ENCODE results near the gene GPD1L. TPM values are rescaled to one million over a fixed set of nuclear protein-coding genes. Genes with fewer than 3 reads are reported as not detected.
"Not testable (repeated sequence)": the region's sequence is repeated elsewhere in the genome, so short reads cannot be mapped to it uniquely, and the experiment has no call there.

GPD1L gene
- total RNA-seq, 1 experiment from 2014 or later = 12.1 TPM

DNA sequence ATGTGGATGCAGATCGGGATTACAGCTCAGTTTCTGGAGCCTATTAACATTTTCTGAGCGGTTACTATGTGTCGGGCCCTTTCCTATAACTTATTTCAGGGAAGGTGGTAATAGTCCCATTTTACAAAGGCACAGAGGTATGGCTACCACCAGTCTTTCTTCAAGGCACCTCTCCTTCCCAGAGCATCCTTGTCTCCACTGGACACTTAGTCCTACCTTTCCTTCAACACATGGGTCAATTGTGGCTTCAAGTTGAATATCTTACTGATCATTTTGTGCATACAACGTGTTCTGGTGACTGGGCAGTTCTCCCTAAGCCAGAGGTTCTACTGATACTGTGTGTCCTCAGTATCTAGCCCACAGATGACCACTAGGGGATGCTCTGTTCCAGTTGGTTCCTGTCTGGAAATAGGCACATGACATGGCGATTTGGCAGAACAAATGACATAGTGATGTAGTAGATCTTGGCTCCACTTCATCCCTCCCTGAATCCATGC, 71.3 kb downstream of the GPD1L start:
- DNase-seq (ENCODE audit: extremely low read depth, low read depth) = peak; percentile 61

DNA sequence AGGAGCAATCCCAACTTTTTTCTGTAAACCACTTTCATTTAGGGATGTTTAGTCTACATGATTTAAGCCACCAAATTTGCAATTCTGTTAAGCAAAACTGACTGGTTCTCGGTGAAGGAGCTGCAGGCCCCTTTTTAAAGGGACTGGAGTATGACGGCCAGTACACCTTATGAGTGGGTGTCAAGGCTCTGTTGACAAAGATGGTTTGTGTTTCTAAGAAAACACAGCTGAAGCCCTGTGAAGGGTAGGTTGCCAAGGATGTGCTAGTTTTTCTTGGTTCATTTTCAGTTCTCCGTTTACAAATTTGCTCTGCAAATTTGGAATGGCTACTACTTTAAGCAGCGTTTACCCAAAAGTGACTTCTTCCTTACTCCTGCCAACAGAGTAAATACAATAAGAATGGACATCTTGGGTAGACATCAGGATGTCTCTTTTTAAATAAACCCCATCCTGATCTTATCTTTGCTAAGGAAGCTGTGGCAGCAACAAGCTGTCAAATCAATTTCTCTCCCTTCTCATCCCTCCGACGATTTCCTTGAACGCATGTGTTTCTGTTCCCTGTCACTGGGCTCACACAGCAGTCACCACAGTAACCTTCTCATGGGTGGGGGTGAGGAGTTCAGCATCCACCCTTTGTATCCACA, 73.8 kb downstream of the GPD1L start:
- no peak for DNase-seq (ENCODE audit: extremely low read depth, low read depth)

DNA sequence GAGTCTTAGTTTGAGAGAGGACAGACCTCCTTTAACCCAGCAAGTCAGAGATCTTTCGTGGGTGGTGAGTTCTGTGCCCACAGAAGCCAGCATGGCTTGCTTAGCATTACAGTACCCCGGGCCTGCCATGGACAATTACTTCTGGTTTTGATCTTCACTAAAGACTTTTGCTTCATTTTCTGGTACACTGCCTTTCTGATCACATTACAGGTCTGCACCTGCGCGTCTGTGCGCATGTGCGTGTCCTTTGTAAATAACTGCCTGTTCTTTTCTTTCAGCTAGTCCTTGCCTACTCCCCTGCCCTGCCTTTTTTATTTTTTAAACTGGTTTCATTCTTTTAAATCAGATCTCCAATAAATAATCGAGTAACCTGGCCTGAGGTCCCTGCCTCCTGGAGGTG, 74.9 kb downstream of the GPD1L start:
- no peak for DNase-seq (ENCODE audit: extremely low read depth, low read depth)

DNA sequence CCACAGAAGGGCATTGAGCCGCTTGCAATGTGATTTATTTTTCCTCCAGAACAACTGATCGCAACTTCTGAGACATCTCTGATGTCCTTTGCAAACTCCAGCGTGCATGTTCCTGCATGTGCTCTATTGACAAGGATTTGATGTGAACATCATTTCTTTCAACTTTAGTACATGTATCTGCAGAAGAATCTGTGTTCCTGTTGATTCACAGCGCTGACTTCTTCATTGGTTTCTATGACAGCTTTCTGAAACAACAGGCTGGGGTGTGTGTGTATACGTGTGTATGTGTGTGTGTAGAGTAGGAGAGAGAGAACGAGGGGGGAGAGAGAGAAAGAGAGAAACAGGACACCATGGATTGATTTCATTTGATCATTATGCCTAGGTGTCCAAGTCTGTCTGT, 75.4 kb downstream of the GPD1L start:
- DNase-seq (ENCODE audit: extremely low read depth, low read depth) = no peak

DNA sequence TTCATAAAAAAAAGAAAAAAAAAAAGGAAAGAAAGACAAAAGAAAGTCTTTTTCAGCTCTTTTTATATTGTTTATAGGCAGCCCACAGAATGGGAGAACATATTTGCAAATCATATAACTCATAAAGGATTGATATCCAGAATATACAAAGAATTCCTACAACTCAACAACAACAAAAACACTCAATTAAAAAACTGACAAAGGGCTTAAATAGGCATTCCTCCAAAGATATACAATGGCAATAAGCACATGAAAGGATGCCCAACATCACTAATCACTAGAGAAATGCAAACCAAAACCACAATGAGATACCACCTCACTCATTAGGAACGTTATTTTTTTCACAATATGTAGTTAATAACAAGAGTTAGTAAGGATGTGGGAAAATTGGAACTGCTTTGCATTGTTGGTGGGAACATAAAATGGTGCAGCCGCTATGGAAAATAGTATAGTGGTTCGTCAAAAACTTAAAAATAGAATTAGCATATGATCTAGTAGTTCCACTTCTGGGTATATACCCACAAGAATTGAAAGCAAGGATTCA, 77.8 kb downstream of the GPD1L start:
- no peak for DNase-seq (ENCODE audit: extremely low read depth, low read depth)

DNA sequence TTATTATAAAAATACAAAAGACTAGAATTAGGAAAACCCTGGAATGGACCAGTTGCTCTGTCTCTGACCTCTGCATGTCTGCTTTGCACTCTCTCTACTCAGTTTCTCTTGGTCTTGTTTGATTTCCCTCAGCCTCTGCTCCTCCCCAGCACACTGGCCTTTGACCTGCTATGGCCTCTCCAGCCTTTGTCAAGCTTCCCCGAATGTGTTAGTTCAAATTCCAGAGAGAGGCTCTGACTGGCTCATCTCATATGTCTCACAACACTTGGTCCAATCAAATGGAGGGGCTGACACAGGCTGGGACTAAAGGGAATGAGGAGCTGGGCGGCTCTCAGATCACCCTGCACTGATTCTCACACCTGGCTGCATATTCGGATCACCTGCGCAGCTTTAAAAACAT, 79.7 kb downstream of the GPD1L start:
- DNase-seq (ENCODE audit: extremely low read depth, low read depth) = no peak

DNA sequence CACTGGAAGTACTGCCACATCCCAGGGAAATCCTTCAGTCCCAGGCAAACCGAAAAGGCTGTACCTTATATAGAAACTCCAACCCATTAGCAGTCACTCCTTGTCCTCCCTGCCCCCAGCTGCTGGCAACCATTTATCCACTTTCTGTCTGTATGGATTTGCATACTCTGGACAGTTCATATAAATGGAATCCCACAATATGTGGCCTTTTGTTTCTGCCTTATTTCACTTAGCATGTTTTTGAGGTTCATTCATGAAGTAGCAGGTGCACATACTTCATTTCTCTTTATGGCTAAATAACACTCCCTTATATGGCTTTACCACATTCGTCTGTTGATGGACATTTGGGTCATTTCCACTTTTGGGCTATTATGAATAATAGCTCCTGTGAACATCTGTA, 80.5 kb downstream of the GPD1L start:
- DNase-seq (ENCODE audit: extremely low read depth, low read depth) = no peak

DNA sequence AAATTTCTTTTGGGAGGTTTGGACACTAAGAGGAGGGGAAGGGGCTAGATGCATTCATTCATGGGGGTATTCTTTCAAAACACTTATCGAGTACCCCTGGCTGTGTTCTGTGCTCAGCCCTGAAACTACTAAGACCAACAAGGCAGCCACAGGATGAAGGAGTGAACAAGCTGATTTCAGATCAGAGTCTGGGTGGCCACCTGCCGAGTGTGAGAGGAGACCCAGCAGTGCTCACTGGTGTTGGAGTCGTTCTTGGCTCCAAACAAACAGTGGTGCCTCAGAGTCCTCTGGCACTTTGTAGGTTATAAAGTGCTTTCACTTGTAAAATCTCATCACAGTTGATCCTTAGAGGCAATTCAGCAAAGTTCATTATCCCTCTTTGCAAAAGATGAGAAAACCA, 83.3 kb downstream of the GPD1L start:
- no peak for DNase-seq (ENCODE audit: extremely low read depth, low read depth)

DNA sequence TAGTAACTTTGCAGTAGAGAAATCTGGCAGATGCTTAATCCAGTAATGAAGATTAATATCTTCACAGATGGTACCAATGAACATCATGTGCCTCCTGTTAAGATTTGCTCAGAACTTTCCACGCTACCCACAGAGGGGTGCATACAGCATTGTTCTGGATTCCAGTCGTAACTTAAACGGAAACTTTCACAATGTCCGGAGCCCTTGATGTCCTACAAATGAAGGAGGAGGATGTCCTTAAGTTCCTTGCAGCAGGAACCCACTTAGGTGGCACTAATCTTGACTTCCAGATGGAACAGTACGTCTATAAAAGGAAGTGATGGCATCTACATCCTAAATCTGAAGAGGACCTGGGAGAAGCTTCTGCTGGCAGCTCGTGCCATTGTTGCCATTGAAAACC, 84.1 kb downstream of the GPD1L start:
- DNase-seq (ENCODE audit: extremely low read depth, low read depth) = not testable (repeated sequence)

DNA sequence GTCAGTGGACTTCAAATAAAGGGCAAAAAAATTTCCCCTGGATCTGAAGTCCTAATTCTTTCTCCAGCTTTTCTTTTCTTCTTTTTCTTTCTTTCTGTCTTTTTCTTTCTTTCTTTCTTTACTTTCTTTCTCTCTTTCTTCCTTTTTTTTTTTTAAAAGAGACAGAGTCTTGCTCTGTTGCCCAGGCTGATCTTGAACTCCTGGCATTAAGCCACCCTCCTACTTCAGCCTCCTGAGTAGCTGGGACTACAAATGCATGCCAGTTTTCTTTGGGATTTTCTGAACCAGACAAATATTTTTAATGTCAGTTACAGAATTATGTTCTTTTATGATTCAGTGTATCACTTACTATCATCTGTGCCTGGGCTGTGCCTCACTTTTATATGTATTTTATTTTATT, 86.7 kb downstream of the GPD1L start:
- no peak for DNase-seq (ENCODE audit: extremely low read depth, low read depth)

DNA sequence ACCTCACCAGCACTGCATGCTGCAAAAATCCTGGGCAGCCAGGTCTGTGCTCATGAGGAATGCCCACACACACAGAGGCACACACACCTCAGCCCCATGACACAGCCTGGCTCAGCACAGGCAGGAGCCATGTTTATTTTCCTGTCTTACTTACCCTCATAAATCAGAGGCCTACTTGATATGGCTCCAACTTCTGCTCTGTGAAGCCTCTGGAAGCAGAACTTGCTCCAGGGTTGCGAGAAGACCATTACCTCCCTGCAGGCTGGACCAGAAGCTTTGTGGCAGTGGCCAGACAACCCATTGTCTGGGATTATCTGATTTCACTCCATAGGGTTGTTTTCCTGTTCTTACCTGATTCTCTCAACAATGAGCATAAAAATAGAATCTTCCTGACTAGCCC, 88.2 kb downstream of the GPD1L start:
- DNase-seq (ENCODE audit: extremely low read depth, low read depth) = no peak

DNA sequence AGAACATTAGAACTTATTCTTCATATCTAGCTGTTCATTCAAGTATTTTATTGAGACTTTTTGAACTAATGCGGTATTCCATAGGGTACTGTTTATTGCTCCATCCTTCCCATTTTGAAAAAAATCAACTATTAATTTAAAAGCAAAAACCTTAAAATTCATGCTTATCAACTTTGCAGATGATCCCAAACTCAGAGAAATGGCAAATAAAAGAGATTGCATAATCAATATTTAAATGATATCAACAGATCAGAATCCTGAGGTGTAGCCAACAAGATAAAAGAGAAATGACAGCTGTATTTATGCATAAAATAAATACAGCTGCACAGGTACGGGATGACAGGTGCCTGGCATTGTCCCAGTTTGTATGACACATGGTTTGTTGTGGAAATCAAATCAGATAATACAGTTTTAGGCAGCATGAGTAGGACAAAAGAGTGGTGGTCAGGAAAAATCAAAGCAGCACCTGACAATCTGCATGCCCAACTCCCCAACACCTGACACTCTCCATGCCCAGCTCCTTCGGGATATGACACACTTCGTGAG, 89.6 kb downstream of the GPD1L start:
- no peak for DNase-seq (ENCODE audit: extremely low read depth, low read depth)

DNA sequence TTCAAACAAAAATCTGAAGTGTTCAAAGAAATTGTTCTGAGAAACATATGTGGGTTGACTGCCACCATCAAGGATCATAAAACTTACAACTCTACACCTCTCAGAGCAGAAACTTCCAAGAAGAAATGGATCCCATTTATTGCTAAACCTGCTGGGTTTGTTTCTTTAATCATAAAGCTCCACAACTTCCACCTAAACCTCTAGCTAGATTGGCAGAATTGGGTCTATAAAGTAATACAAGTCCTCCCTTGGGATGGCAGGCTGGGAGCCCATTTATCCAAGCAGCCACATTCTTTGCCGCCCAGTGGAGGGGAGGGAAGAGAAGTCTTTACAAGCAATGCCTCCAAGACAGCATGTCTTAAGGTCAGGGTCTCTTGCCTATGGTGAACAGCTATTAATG, 91.6 kb downstream of the GPD1L start:
- no peak for DNase-seq (ENCODE audit: extremely low read depth, low read depth)

DNA sequence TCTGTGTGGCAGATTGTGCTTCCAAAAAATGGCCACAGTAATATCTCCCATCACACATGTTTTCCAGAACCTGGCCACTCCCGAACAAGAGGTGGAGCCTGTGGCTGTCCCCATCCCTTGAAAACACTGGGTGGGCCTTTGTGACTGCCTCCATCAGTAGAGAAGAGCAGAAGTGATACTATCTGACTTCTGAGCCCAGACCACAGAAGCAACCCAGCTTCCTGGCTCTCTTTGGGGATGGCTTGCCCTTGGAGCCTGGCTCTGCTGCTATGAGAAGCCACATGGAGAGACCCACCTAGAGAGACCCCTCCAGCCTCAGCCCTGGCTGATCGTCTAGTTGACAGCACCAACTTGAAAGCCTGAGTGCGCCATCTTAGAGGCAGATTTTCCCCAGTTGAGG, 92.3 kb downstream of the GPD1L start:
- DNase-seq (ENCODE audit: extremely low read depth, low read depth) = no peak

DNA sequence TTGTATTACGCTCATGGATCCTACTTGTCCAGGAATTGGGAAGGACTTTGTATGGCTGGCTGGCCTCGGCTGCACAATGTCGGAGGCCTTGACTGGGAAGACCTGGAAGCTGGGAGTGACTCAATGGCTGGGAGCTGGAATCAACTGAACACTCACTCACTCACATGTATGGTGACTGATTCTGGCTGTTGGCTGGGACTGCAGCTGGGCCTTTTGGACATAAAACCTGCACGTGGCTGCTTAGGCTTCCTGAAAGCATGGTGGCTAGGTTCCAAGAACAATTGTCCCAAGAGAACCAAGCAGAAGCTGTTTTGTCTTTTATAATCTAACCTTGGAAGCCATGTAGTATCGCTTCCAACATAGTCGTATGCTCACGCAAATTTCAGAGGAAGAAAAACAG, 94.1 kb downstream of the GPD1L start:
- no peak for DNase-seq (ENCODE audit: extremely low read depth, low read depth)

DNA sequence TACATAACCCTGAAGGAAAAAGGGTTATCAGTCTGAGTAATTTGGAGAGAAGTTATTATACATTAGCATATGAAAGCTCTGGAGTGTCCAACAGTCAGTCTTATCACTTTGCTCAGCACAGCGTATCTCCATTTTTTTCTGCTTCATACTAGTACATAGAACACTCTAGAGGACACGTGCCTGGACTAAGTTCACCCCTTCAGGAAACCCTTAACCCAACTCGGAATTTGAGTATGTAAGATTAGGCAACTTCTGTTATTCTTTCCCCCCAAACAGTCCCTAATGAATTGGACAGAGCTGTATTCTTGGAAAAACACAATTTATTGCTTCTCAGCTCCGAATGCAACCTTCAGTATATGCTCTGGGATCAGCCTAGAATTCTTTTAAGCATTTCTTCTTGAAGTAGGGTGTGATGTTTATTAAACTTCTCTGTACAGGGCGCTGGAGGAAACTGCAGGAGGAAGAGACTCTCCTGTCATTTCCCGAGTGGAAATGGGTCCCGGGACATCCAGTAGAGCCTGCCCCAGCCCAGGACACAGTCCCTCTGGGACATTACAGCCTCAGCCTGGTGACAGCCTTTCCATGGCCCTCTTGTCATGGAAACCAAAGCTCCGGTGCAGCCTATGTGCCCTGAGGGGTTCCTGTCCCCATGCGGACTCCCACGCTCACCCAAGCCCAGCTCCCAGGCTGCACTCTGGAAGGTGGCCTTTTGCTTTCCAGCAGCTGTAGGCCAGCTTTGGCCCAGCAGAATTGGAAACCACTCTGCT, 94.8 kb downstream of the GPD1L start:
- DNase-seq (ENCODE audit: extremely low read depth, low read depth) = no peak

DNA sequence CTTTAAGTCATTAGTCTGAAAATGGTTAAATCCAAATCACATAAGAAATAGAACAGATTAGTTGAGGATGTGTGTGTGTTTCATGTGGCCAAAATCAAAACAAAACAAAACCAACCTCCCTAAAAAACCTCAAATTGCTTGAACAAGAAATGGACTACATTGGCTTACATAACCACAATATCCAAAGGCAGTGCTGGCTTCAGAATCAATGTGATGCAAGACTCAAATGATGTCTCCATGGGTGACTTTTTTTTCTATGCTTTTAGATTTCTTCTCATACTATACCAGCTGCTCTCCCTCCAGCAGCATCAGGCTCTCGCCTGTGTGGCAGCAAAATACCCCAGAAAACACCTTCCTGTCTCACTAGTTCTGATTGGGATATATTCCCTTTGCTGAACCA, 96.1 kb downstream of the GPD1L start:
- DNase-seq (ENCODE audit: extremely low read depth, low read depth) = no peak

DNA sequence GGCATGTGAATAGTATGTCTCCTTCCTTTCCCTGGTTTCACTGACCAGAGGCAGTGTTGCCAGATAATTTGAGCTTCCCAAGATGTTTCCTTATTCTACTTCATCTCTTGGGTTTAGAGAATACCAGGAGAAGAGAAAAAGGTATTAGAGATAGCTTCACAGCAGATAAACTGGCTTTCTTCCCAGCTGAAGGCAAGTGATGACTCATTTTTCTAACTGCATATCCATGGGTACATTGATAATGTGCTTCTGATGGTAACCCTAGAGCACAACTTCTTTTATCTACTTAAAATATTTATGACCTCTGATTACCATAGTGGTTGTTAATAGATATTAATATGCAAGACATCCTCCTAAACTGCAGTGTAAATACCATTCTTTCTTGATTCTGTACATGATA, 97.4 kb downstream of the GPD1L start:
- no peak for DNase-seq (ENCODE audit: extremely low read depth, low read depth)

DNA sequence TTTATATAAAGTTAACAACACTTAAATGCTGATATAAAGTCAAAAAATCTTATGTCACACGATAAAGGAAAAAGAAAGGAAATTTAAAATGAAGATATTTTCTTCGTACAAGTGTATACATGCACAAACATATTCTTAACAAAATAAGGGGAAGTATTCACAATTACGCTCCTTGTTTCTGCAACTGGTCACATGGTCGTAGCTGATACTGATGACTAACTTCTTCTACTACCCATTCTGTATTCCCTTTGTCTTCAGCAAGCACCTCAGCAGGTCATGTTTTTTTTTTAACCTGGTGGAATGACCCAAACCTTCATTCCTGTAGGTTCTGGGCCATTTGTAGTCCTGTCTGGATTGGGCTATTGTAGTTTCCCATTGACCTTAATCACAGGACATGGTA, 102.0 kb downstream of the GPD1L start:
- DNase-seq (ENCODE audit: extremely low read depth, low read depth) = no peak

DNA sequence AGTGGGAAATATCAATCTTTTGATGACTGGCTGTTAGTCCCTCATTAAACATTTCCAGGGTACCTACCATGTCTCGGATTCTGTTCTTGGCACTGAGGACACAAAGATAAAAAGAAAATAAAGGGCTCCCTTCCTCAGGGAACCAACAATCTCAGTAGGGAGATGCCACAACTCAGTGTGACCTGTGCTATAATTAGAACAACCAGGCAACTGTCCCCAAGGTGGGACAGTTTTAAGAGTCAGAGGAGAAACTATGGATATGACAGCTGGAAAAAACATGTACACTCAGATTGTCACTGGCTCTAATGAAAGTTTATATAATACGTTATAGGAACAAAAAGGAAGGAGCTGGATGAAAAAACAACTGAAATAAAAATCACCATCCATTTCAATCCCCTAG, 108.8 kb downstream of the GPD1L start:
- no peak for DNase-seq (ENCODE audit: extremely low read depth, low read depth)

DNA sequence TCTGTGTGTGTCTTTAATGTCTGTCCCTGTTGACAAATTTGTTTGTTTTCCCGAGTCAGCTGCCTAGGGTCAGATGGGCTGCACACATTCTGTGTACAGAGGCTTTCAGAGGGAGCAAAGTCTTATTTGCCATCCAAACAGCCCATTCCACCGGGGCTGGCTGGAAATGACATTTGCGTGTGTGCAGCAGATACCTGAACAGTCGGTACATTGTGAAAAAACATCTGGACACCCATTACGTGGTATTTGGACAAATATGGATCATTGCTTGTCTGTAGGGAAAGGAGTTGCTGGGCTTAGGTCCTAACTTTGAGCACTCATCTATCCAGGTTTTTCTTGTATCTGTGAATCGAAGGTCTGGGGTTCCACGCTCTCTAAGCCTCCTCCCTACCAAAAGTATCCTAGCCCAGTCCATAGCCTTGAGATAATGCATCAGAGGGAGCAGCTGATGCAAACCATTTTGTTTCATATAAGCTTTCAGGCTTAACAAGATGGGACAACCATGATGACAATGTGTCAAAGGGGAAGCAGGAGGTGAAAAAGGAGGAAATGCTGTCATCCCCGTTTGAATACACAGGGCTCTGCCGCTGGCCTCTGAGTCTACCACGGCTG, 109.9 kb downstream of the GPD1L start:
- no peak for DNase-seq (ENCODE audit: extremely low read depth, low read depth)
